CD4-positive, alpha-beta memory T cell (primary cell): ENCODE data around the gene ANAPC10. TPM values are rescaled to one million over a fixed set of nuclear protein-coding genes. Genes with fewer than 3 reads are reported as not detected.

Source experiments
- CTCF ChIA-PET: fragments of 350-600 bp; sonication (Branson Sonifier 250); formaldehyde crosslinking; loops from one replicate; lab custom pipeline; 2021; ENCODE audit warnings: inconsistent platforms; ENCODE audit not compliant: partially characterized antibody; lab: Charles Lee
- POLR2A ChIA-PET: fragments of 350-600 bp; sonication (Branson Sonifier 250); formaldehyde crosslinking; loops from one replicate; lab custom pipeline; 2021; ENCODE audit not compliant: partially characterized antibody; lab: Charles Lee
- DNase-seq, 5 donors: peaks; one replicate each; pipeline versions ENCODE4 v3.0.0 to v3.0.0-alpha.2; 2020 to 2022; ENCODE audit warnings: mixed read lengths in 1 of 5
- H3K27ac ChIP-seq: one replicate; pipeline ENCODE4 v1.7.0; 2013; ENCODE audit warnings: low read depth, low read length
- H3K27me3 ChIP-seq: 2 replicates; pipeline ENCODE4 v1.7.0; 2013; ENCODE audit warnings: mild to moderate bottlenecking, low read length, moderate library complexity; ENCODE audit not compliant: insufficient read depth
- H3K36me3 ChIP-seq: 2 replicates; pipeline ENCODE4 v1.7.0; 2013; ENCODE audit warnings: mild to moderate bottlenecking, low read length, moderate library complexity; ENCODE audit not compliant: insufficient read depth
- H3K4me1 ChIP-seq: 2 replicates; pipeline ENCODE4 v1.7.0; 2013; ENCODE audit warnings: mild to moderate bottlenecking, low read length, moderate library complexity; ENCODE audit not compliant: insufficient read depth
- H3K4me3 ChIP-seq, 2 donors: one replicate each; pipeline ENCODE4 v1.7.0; 2013; ENCODE audit warnings: low read length in 2 of 2, mild to moderate bottlenecking in 1 of 2
- H3K9me3 ChIP-seq, 2 donors: one replicate each; pipeline ENCODE4 v1.7.0; 2013; ENCODE audit warnings: low read length in 2 of 2, control low read depth in 1 of 2; ENCODE audit not compliant: control insufficient read depth in 1 of 2
- H3K27ac Mint-ChIP-seq, 7 donors: one replicate each; pipeline ENCODE4 v1.8.0; 2020 to 2021; ENCODE audit warnings: mixed read lengths in 7 of 7, mild to moderate bottlenecking in 6 of 7, inconsistent platforms in 3 of 7, moderate library complexity in 3 of 7
- H3K27me3 Mint-ChIP-seq, 2 donors: one replicate each; pipeline ENCODE4 v1.8.0; 2020 to 2021; ENCODE audit warnings: mixed read lengths in 2 of 2
- H3K36me3 Mint-ChIP-seq, 2 donors: one replicate each; pipeline ENCODE4 v1.8.0; 2020 to 2021; ENCODE audit warnings: mixed read lengths in 2 of 2, inconsistent platforms in 1 of 2, mild to moderate bottlenecking in 1 of 2
- H3K4me1 Mint-ChIP-seq, 4 donors: one replicate each; pipeline ENCODE4 v1.8.0; 2020 to 2021; ENCODE audit warnings: mixed read lengths in 4 of 4, mild to moderate bottlenecking in 1 of 4
- H3K4me3 Mint-ChIP-seq, 8 donors: one replicate each; pipeline ENCODE4 v1.8.0; 2020 to 2021; ENCODE audit warnings: mixed read lengths in 8 of 8, mild to moderate bottlenecking in 7 of 8, moderate library complexity in 6 of 8, inconsistent platforms in 3 of 8
- H3K9me3 Mint-ChIP-seq, 8 donors: one replicate each; pipeline ENCODE4 v1.8.0; 2020 to 2021; ENCODE audit warnings: mixed read lengths in 8 of 8, mild to moderate bottlenecking in 5 of 8, inconsistent platforms in 3 of 8, moderate library complexity in 1 of 8
- intact Hi-C: fragments of 100-400 bp; cut with micrococcal nuclease; formaldehyde crosslinking; loops from one replicate; pipeline ENCODE4 v1.15.1; 2023
- polyA plus RNA-seq, 2 donors: library from polyadenylated mRNA; unstranded; fragments of 300-500 nt; fragmentation: Illumina TruSeq; gene quantifications; one replicate each; pipeline ENCODE4 v1.2.3, GENCODE V29; 2021
- total RNA-seq, 2 experiments: library from RNA; stranded (reverse); gene quantifications; one replicate each; pipeline ENCODE4 v1.2.3, GENCODE V29; 2021

ANAPC10 gene
- total and polyA plus RNA-seq, 4 experiments from 2014 or later, result 14.8 to 40.1 (median 25.6) TPM

DNA sequence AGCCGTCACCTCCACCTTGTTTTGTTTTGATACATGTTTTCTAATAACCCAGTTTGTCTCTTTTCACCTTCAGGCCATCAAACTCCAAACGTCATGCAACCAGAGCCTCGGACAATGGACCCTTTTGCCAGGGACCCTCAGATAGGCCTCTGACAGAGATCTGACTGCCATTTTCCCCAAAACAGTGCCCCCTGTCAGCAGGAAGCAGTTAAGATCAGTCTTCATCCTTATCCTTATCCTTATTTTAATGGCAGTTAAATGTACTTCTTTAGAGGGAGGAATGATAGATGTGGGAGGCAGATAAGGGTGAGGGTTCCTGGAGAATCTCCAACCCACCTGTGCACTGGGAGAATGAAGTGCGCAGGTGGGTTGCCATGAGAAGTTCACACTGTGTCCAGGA lies 135.7 kb downstream of the ANAPC10 start:
- H3K27ac ChIP-seq, result no peak overlapping the region
- Mint-ChIP-seq H3K27me3 (no peaks in the 10 kb centered on the region), H3K9me3 (peaks cover 0 to 52% (median 30%) of the 10 kb centered on the region in 8 donors), H3K4me1 (no peaks in the 10 kb centered on the region), H3K36me3 (peaks cover 0 to 2% of the 10 kb centered on the region in 2 donors), H3K4me3 (no peak overlapping the region), H3K27ac (no peak overlapping the region)
- no peaks in the 10 kb centered on the region for H3K4me1 ChIP-seq
- intact Hi-C loops, result no loop called here
- H3K36me3 ChIP-seq, result no peaks in the 10 kb centered on the region
- ChIA-PET CTCF (no interaction called here), POLR2A (no interaction called here)
- DNase-seq, result no peak
- H3K4me3 ChIP-seq, result no peak overlapping the region
- no peaks in the 10 kb centered on the region for H3K9me3 ChIP-seq
- H3K27me3 ChIP-seq, result no peaks in the 10 kb centered on the region

DNA sequence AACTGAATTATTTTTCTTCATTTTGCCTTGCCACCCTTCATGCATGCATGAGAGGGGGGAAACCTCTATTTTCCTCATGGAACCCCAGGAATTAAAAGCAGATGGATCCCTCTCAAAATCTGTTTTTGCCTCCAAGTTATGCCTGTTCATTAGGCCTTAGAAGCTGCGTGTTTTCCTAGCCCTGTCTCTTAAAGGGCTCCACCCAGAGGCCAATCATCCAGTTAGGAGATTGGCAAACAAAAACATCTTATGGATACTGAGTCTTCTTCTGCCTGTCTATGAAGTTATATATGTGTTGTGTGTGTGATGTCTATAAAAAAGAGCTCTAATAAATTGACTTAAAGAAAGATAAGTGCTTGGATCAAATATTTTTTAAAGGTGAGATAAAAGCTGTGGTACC lies 142.9 kb downstream of the ANAPC10 start:
- Histone ChIP-seq H3K9me3 (peaks cover 0 to 4% of the 10 kb centered on the region in 2 donors), H3K27ac (no peak overlapping the region), H3K4me3 (no peak overlapping the region), H3K4me1 (no peaks in the 10 kb centered on the region), H3K36me3 (no peaks in the 10 kb centered on the region), H3K27me3 (no peaks in the 10 kb centered on the region)
- Mint-ChIP-seq H3K27ac (no peak overlapping the region), H3K36me3 (peaks cover 3 to 4% of the 10 kb centered on the region in 2 donors), H3K9me3 (peaks cover 0 to 80% (median 52%) of the 10 kb centered on the region in 8 donors), H3K4me3 (no peak overlapping the region), H3K27me3 (peaks cover 0 to 3% of the 10 kb centered on the region in 2 donors), H3K4me1 (no peaks in the 10 kb centered on the region)
- ChIA-PET POLR2A (no interaction called here), CTCF (no interaction called here)
- DNase-seq, result no peak
- intact Hi-C loops, result no loop called here

DNA sequence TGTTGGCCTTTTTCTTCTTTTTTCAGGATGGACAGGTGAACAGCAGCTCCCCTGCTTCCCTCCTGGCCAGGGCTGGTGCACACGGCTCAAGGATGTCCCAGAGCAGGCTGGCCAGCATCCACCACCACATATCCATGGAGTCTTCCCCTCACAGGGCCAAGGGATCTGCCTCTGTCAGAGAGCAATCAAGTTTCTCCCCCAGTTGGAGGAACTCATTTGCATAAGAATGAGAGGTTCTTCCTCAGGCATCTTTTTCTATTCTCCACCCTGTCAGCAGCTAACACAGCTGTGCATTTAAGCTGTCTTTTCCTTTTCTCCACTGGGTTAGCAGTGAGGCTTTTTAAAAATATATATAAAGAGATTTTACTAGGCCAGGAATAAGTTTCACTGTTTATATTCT lies 143.8 kb downstream of the ANAPC10 start:
- no peak overlapping the region for H3K4me3 ChIP-seq
- Mint-ChIP-seq H3K36me3 (peaks cover 2 to 3% of the 10 kb centered on the region in 2 donors), H3K9me3 (peaks cover 0 to 74% (median 44%) of the 10 kb centered on the region in 8 donors), H3K4me1 (no peaks in the 10 kb centered on the region), H3K27ac (no peak overlapping the region), H3K4me3 (no peak overlapping the region), H3K27me3 (peaks cover 0 to 3% of the 10 kb centered on the region in 2 donors)
- no peaks in the 10 kb centered on the region for H3K4me1 ChIP-seq
- CTCF ChIA-PET, result no interaction called here
- no peak for DNase-seq
- POLR2A ChIA-PET, result no interaction called here
- H3K36me3 ChIP-seq, result no peaks in the 10 kb centered on the region
- H3K27me3 ChIP-seq, result no peaks in the 10 kb centered on the region
- H3K27ac ChIP-seq, result no peak overlapping the region
- H3K9me3 ChIP-seq, result peaks cover 0 to 4% of the 10 kb centered on the region in 2 donors
- intact Hi-C loops, result no loop called here

DNA sequence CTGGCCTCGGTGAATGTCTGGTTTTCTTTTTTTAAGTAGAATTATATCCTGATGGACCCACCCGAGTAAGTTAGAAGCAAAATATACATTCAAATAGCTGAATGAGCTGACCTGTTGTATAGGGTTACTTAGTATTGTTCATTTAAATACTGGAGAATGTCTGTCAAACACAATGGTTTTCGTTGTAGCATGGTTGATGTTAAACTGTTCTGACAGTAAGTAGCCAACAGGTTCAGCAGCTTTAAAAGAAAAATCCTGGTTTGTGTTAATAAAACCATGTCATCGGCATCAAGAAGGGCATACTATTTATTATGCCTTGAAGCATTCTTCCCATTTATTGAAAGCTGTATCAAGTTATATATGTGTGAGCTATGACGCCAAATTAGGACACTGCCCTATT lies 149.6 kb downstream of the ANAPC10 start:
- Mint-ChIP-seq H3K9me3 (peaks cover 0 to 30% (median 20%) of the 10 kb centered on the region in 8 donors), H3K27ac (no peak overlapping the region), H3K27me3 (peaks cover 3 to 4% of the 10 kb centered on the region in 2 donors), H3K4me3 (no peak overlapping the region), H3K4me1 (no peaks in the 10 kb centered on the region), H3K36me3 (peaks cover 0 to 6% of the 10 kb centered on the region in 2 donors)
- Histone ChIP-seq H3K4me1 (no peaks in the 10 kb centered on the region), H3K36me3 (no peaks in the 10 kb centered on the region), H3K4me3 (no peak overlapping the region), H3K27ac (no peak overlapping the region), H3K9me3 (no peaks in the 10 kb centered on the region), H3K27me3 (no peaks in the 10 kb centered on the region)
- DNase-seq, result no peak
- intact Hi-C loops, result no loop called here
- POLR2A ChIA-PET, result no interaction called here
- CTCF ChIA-PET, result no interaction called here

DNA sequence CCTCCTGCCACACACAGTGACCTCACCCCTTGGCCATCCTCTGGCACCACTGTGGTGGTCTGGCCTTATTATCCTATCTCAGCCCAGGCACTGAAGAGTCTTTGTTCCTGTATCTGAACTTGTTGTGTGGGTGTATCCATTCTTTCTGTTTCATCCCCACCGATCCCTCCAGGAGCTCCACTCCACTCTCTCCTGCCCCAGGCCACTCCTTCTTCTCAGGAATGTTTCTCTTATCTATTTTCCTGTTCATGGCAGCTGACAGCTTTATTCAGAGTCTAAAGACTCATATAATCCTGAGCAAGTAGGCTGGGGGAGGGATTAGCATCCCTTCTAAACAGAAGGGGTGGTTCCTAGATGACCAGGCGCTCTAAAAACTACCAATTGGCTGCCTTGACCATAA lies 150.0 kb downstream of the ANAPC10 start:
- H3K9me3 ChIP-seq, result no peaks in the 10 kb centered on the region
- H3K4me3 ChIP-seq, result no peak overlapping the region
- DNase-seq, result no peak
- H3K27me3 ChIP-seq, result no peaks in the 10 kb centered on the region
- Mint-ChIP-seq H3K4me1 (no peaks in the 10 kb centered on the region), H3K4me3 (no peak overlapping the region), H3K9me3 (peaks cover 0 to 26% (median 16%) of the 10 kb centered on the region in 8 donors), H3K36me3 (peaks cover 0 to 6% of the 10 kb centered on the region in 2 donors), H3K27me3 (peaks cover 3 to 4% of the 10 kb centered on the region in 2 donors), H3K27ac (no peak overlapping the region)
- ChIA-PET POLR2A (no interaction called here), CTCF (no interaction called here)
- H3K4me1 ChIP-seq, result no peaks in the 10 kb centered on the region
- H3K27ac ChIP-seq, result no peak overlapping the region
- intact Hi-C loops, result no loop called here
- no peaks in the 10 kb centered on the region for H3K36me3 ChIP-seq

Other genes starting within 250 kb of the ANAPC10 start
- gene ABCE1, start 115 bp upstream of the ANAPC10 start, total RNA-seq, result 10 to 100 TPM; 67.9 to 71.4 TPM
- 10 to 100 TPM; 63.8 to 69.1 TPM for gene ABCE1, start 115 bp upstream of the ANAPC10 start, polyA plus RNA-seq
- 10 to 100 TPM; 60.1 to 61.3 TPM for gene OTUD4, start 82.4 kb upstream of the ANAPC10 start, total RNA-seq
- gene OTUD4, start 82.4 kb upstream of the ANAPC10 start, polyA plus RNA-seq, result 10 to 100 TPM; 10.2 to 20.7 TPM